SK-N-SH (cell line): Measurements from ENCODE around the gene ZNF184.

Experiments used
- JUND ChIP-seq: IDR thresholded peaks from 2 replicates; pipeline ENCODE4 v1.4.0; 2012
- POLR2AphosphoS5 ChIP-seq: IDR thresholded peaks from 2 replicates; pipeline ENCODE4 v1.6.1; 2012; ENCODE audit warnings: low read depth, low read length

GRCh38 chr6:27502508-27503435 is 29.9 kb upstream of the ZNF184 start:
- no peak for TF ChIP-seq POLR2AphosphoS5
- no peak for TF ChIP-seq JUND
